HepG2 (cell line): ENCODE results near the gene PRR33.

ENCODE experiments used
- FOXK2 ChIP-seq: fragments of 450-650 bp; IDR thresholded peaks from 2 replicates; pipeline ENCODE4 v1.6.1; 2016
- MXD4 ChIP-seq: IDR thresholded peaks from 2 replicates; pipeline ENCODE4 v1.6.1; 2016; ENCODE audit warnings: mild to moderate bottlenecking, missing biosample characterization, missing genetic modification reagents
- PHB2 ChIP-seq: fragments of 450-650 bp; IDR thresholded peaks from 2 replicates; pipeline ENCODE4 v1.6.1; 2018; ENCODE audit not compliant: partially characterized antibody
- POLR2A ChIP-seq, 2 experiments: IDR thresholded peaks; 2 replicates each; pipeline ENCODE4 v1.6.1; 2011; ENCODE audit warnings: low read depth in 2 of 2, low read length in 2 of 2, mild to moderate bottlenecking in 1 of 2, moderate library complexity in 1 of 2; ENCODE audit not compliant: insufficient read depth in 1 of 2
- RELA ChIP-seq: sonication (generic); formaldehyde crosslinking; IDR thresholded peaks from 2 replicates; pipeline ENCODE4 v1.4.0; 2020; ENCODE audit warnings: missing genetic modification reagents
- SUZ12 ChIP-seq: fragments of 150-350 bp; IDR thresholded peaks from 2 replicates; pipeline ENCODE4 v1.6.1; 2014; ENCODE audit warnings: low read depth, low read length
- ZIK1 ChIP-seq: sonication (generic); formaldehyde crosslinking; IDR thresholded peaks from 2 replicates; pipeline ENCODE4 v1.5.0; 2020; ENCODE audit warnings: mild to moderate bottlenecking, low read depth, missing genetic modification reagents, borderline replicate concordance
- ZNF274 ChIP-seq: sonication (generic); formaldehyde crosslinking; IDR thresholded peaks from 2 replicates; pipeline ENCODE4 v1.5.1; 2020; ENCODE audit warnings: mild to moderate bottlenecking, missing genetic modification reagents
- TF ChIP-seq, protein P1 (sequence below): sonication (generic); formaldehyde crosslinking; IDR thresholded peaks from 2 replicates; pipeline ENCODE4 v1.4.0; 2020; ENCODE audit warnings: missing genetic modification reagents
- TF ChIP-seq, protein P2 (sequence below): sonication (generic); formaldehyde crosslinking; IDR thresholded peaks from 2 replicates; pipeline ENCODE4 v1.5.1; 2020; ENCODE audit warnings: mild to moderate bottlenecking, missing genetic modification reagents
- TF ChIP-seq, protein P3 (sequence below): sonication (generic); formaldehyde crosslinking; IDR thresholded peaks from 2 replicates; pipeline ENCODE4 v1.8.0; 2022; ENCODE audit warnings: missing genetic modification reagents, mild to moderate bottlenecking, moderate library complexity, borderline replicate concordance
- TF ChIP-seq, protein P4 (sequence below): IDR thresholded peaks from 2 replicates; pipeline ENCODE4 v1.6.1; 2012; ENCODE audit warnings: low read depth, low read length, improper control_type of control experiment
- TF ChIP-seq, protein P5 (sequence below): sonication (generic); formaldehyde crosslinking; IDR thresholded peaks from 2 replicates; pipeline ENCODE4 v1.5.0; 2020; ENCODE audit warnings: missing genetic modification reagents, mild to moderate bottlenecking, borderline replicate concordance
- TF ChIP-seq, protein P6 (sequence below): sonication (generic); formaldehyde crosslinking; IDR thresholded peaks from 2 replicates; pipeline ENCODE4 v1.5.0; 2020; ENCODE audit warnings: mild to moderate bottlenecking, missing genetic modification reagents, moderate library complexity

DNA sequence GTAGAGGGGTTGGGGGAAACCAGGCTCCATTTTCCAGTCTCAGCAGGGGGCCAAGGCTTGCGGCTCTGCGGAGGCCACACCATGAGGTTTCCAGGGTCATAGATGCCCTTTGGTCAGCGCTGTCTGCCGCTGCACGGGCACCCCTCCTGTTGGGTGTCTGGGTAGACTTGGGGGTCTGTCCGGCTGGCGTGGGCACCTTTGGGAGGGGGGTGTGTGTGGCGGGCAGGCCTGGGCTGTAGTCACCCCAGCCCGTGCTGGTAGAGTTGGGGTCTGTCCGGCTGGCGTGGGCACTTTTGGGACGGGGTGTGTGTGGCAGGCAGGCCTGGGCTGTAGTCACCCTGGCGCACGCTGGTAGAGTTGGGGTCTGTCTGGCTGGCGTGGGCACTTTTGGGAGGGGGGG, 20.2 kb downstream of the PRR33 start:
- TF ChIP-seq ZIK1 (CRISPR knock-in tag) (no peak), FOXK2 (no peak), POLR2A (IDR thresholded peaks at IDR 0.05; ENCODE audit: insufficient read depth in 1 of 2, low read depth in 2 of 2, low read length in 2 of 2) (no peak), PHB2 (no peak), RELA (no peak), ZNF274 (no peak), SUZ12 (no peak), MXD4 (no peak)
- TF ChIP-seq, protein P1, sequence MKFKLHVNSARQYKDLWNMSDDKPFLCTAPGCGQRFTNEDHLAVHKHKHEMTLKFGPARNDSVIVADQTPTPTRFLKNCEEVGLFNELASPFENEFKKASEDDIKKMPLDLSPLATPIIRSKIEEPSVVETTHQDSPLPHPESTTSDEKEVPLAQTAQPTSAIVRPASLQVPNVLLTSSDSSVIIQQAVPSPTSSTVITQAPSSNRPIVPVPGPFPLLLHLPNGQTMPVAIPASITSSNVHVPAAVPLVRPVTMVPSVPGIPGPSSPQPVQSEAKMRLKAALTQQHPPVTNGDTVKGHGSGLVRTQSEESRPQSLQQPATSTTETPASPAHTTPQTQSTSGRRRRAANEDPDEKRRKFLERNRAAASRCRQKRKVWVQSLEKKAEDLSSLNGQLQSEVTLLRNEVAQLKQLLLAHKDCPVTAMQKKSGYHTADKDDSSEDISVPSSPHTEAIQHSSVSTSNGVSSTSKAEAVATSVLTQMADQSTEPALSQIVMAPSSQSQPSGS (CRISPR knock-in tag) = no peak
- TF ChIP-seq, protein P2, sequence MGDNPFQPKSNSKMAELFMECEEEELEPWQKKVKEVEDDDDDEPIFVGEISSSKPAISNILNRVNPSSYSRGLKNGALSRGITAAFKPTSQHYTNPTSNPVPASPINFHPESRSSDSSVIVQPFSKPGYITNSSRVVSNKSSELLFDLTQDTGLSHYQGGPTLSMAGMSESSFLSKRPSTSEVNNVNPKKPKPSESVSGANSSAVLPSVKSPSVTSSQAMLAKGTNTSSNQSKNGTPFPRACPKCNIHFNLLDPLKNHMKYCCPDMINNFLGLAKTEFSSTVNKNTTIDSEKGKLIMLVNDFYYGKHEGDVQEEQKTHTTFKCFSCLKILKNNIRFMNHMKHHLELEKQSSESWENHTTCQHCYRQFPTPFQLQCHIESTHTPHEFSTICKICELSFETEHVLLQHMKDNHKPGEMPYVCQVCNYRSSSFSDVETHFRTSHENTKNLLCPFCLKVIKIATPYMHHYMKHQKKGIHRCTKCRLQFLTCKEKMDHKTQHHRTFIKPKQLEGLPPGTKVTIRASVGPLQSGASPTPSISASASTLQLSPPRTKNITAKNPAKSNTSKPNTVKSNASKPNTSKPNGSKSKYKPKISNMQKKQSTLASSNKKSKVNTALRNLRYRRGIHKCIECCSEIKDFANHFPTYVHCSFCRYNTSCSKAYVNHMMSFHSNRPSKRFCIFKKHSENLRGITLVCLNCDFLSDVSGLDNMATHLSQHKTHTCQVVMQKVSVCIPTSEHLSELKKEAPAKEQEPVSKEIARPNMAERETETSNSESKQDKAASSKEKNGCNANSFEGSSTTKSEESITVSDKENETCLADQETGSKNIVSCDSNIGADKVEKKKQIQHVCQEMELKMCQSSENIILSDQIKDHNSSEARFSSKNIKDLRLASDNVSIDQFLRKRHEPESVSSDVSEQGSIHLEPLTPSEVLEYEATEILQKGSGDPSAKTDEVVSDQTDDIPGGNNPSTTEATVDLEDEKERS (CRISPR knock-in tag) = no peak
- TF ChIP-seq, protein P3, sequence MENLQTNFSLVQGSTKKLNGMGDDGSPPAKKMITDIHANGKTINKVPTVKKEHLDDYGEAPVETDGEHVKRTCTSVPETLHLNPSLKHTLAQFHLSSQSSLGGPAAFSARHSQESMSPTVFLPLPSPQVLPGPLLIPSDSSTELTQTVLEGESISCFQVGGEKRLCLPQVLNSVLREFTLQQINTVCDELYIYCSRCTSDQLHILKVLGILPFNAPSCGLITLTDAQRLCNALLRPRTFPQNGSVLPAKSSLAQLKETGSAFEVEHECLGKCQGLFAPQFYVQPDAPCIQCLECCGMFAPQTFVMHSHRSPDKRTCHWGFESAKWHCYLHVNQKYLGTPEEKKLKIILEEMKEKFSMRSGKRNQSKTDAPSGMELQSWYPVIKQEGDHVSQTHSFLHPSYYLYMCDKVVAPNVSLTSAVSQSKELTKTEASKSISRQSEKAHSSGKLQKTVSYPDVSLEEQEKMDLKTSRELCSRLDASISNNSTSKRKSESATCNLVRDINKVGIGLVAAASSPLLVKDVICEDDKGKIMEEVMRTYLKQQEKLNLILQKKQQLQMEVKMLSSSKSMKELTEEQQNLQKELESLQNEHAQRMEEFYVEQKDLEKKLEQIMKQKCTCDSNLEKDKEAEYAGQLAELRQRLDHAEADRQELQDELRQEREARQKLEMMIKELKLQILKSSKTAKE (CRISPR knock-in tag) = no peak
- TF ChIP-seq, protein P4, sequence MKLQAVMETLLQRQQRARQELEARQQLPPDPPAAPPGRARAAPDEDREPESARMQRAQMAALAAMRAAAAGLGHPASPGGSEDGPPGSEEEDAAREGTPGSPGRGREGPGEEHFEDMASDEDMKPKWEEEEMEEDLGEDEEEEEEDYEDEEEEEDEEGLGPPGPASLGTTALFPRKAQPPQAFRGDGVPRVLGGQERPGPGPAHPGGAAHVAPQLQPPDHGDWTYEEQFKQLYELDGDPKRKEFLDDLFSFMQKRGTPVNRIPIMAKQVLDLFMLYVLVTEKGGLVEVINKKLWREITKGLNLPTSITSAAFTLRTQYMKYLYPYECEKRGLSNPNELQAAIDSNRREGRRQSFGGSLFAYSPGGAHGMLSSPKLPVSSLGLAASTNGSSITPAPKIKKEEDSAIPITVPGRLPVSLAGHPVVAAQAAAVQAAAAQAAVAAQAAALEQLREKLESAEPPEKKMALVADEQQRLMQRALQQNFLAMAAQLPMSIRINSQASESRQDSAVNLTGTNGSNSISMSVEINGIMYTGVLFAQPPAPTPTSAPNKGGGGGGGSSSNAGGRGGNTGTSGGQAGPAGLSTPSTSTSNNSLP = no peak
- TF ChIP-seq, protein P5, sequence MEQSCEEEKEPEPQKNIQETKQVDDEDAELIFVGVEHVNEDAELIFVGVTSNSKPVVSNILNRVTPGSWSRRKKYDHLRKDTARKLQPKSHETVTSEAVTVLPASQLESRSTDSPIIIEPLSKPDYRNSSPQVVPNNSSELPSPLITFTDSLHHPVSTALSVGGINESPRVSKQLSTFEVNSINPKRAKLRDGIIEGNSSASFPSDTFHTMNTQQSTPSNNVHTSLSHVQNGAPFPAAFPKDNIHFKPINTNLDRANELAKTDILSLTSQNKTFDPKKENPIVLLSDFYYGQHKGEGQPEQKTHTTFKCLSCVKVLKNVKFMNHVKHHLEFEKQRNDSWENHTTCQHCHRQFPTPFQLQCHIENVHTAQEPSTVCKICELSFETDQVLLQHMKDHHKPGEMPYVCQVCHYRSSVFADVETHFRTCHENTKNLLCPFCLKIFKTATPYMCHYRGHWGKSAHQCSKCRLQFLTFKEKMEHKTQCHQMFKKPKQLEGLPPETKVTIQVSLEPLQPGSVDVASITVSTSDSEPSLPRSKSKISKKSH = no peak
- TF ChIP-seq, protein P6, sequence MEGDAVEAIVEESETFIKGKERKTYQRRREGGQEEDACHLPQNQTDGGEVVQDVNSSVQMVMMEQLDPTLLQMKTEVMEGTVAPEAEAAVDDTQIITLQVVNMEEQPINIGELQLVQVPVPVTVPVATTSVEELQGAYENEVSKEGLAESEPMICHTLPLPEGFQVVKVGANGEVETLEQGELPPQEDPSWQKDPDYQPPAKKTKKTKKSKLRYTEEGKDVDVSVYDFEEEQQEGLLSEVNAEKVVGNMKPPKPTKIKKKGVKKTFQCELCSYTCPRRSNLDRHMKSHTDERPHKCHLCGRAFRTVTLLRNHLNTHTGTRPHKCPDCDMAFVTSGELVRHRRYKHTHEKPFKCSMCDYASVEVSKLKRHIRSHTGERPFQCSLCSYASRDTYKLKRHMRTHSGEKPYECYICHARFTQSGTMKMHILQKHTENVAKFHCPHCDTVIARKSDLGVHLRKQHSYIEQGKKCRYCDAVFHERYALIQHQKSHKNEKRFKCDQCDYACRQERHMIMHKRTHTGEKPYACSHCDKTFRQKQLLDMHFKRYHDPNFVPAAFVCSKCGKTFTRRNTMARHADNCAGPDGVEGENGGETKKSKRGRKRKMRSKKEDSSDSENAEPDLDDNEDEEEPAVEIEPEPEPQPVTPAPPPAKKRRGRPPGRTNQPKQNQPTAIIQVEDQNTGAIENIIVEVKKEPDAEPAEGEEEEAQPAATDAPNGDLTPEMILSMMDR (CRISPR knock-in tag) = no peak
